Measurements from ENCODE around the gene IDE.
A peak's percentile ranks its signal among the peaks of the same experiment; 100 is the strongest.
"Not testable (repeated sequence)": the region's sequence is repeated elsewhere in the genome, so short reads cannot be mapped to it uniquely, and the experiment has no call there.

Gene IDE

DNA sequence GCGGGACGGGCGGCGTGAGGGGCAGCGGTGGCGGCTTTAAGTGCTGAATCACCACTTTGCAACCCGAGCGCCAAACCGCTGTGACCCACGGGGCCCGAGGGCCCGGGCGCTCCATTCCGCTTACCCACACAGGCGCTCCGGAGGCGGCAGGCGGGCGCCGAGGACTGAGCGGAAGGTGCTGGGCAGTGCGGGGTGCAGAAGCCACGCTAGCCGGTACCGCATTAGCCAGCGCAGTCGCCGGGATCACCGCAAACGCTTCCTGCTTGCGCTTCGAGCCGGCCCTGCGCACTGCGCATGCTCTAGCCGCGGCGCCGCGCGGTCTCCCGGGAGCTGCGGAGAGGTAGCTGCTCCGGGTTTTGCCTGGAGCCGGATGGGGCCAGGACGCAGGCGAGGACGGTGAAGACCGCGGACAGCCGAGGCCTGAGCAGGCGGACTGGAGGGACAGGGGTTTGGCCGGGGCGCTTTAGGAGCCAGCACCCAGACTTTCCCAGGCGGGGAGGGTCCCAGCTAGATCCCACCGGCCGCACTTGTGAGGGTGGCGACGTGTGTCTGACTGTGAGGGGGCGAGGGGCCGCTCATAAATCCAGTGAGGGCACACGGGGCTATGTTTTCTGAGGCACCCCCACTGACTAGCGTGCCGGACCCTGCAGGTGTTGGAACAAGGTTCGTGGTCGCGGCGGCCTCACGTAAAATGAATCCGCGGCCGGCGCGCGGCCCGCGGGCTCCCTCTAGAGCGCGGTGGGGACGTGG is at the start of gene IDE:
Gene IDE (minus strand): TSS at position 296 of the 750 bp plus-strand sequence. CDS start 74 bp downstream, at position 222.
- DNase-seq, result peak; percentile 77

GRCh38 chr10:92619368-92619767 is 45.5 kb upstream of the IDE start:
- no peak for DNase-seq

DNA sequence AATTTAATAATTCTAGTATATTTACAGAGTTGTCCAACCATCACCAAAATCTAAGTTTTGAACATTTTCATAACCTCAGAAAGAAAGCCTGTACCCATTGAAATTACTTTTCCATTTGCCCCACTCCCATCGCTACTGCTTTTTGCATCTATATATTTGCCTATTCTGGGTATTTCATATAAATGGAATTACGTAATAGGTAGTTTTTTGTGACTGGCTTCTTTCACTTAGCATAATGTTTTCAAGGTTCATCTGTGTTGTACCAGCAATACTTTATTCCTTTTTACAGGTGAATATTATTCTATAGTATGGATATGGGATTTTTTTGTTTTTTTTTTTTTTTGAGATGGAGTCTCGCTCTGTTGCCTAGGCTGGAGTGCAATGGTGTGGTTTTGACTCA is 41.6 kb upstream of the IDE start:
- no peak for DNase-seq

DNA sequence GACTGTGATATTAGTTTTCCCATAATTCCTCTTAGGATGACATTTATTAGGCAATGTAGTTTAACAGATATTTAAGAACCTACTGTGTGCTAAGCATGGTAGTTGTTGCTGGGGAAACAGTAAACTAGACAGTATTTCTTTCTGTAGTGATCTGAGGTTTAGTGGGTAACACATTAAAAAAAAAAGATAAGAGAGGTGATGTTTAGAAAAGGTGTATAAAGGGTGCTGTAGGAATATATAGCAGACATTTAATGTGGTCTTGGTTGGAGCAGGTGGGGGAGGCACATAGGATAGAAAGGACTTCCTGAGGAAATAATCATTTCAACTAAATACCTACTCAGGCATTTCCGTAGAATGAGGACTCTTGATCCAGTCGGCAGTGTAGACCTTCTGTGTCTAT is 30.9 kb upstream of the IDE start:
- DNase-seq, result no peak

DNA sequence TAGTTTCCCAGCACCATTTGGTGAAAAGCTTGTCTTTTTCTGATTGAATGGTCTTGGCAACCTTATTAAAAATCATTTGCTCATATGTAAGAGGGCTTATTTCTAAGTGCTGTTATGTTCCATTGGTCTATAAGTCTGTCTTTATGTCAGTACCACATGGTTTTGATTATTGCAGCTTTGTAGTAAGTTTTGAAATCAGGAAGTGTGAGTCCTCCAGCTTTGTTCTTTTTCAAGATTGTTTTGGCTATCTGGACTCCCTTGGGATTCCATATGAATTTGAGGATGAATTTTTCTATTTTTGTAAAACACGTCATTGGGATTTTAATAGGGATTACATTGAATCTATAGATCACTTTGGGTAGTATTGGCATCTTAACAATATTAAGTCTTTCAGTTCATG is 24.4 kb upstream of the IDE start:
- no peak for DNase-seq

- no peak for DNase-seq
Observed at GRCh38 chr10:92595505-92595904, 21.6 kb upstream of the IDE start.

DNA sequence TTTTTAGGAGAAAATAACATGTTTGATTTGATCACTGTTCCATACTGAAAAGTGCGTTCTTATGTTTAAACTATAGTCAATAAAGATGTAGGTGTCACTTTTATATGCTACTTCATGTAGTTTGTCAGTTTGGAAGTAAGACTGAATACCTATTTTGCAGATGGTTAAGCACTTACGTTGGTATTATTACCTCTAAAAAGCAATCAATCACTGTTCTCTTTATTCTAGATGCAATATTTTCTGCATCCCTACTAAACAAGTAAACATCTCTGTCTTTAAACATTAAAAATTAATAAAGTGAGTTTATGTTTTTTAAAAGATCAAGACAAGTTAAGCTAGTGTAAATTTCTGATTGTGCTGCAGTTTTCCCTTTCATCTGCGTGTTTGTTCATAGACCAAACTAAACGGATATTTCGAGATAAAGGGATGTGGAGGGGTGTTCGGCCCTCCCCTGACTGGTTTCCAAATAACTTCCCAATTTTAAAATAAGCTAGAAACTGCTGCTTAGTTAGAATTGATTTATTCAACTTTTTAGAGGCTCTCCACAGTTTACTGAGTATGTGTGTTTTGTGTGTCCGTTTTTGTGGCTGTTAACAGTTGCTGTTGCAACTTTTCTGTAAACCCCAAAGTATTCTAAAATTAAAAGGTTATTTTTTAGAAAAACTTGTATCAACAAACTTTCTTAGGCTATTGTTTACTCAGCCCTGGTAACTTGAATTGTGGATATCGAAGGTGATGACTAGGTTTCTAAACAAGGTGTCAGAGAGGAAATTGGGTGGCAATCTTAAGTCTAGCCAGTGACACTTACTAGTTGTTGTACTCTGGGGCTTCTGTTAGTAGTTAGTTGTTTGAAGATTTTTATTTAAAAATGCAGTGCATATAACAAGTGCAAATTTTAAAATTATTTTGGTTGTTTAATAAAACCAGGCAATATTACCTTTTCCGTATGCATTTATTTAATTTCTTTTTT is 20.0 kb upstream of the IDE start:
- no peak for DNase-seq

GRCh38 chr10:92592761-92593618 is 19.1 kb upstream of the IDE start, which contains the start of gene KIF11:
Gene KIF11 (plus strand): TSS chr10:92593130. CDS start chr10:92593376, 246 bp downstream.
- DNase-seq, result peak; percentile 90

DNA sequence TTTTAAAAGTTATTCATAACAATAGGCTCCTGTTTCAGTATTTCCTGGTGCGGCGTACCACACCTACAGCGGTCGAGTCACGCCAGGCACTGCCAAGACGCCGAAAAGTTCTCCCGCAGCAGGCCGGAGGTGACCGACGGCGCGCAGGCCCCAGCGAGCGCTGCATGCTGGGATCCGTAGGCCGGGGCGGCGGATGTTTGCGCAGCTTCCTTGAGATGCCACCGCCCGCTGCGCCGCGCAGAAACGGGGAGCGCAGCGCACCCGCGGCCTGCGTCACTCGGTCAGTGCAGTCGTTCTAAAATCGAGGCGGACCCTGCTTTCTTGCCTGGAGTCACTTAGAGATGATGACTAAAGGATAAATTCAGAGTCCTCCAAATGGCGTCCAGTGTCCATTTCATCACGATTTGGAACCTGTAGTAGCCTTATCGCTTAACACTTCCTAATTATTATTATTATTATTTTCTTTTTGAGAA is 17.7 kb upstream of the IDE start:
- peak; percentile 70 for DNase-seq

DNA sequence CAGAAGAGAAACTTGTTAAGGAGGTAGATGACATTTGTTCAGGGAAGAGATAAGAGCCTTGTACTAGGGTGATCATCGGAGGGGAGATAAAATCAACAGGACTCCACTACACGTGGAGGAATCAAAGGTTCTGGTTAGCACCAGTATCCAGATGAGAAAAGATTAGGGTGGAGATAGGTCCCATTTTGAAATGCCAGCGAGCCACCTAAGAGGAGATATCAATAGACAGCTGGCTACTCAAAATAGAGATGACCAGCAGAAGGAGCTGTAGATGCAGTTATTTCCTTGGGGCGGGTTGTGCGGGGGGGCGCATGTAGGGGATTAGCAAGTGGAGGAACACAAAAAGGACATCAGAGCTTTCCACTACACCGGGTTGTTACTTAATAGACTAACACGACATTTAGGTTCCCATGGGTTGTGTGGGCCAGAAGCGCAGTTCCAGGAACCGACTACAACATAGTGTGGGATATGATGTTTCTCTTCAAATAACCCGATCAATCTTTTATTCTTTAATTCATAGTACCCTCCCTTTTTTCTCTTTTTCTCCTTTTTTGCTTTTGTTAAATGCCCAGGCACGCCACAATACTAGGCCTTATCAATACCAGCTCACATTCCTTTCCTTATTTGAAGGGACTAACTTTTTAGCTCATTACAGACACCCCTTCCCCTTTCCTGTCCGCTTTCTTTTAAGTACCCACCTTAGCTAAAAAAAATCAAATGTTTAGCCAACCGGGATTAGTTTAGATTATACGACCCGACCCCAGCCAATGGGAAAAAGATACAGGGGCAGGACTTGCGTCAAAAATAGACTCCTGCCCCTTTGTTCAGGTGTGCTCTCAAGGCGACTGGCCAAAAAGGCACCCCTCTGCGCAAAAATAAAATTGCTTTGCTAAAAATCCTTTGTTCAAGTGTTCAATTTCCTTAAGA is 17.0 kb upstream of the IDE start:
- DNase-seq, result no peak

GRCh38 chr10:92582347-92582746 is 8.5 kb upstream of the IDE start:
- not testable (repeated sequence) for DNase-seq

- DNase-seq, result no peak
Observed at GRCh38 chr10:92575961-92576360, 2.1 kb upstream of the IDE start.

DNA sequence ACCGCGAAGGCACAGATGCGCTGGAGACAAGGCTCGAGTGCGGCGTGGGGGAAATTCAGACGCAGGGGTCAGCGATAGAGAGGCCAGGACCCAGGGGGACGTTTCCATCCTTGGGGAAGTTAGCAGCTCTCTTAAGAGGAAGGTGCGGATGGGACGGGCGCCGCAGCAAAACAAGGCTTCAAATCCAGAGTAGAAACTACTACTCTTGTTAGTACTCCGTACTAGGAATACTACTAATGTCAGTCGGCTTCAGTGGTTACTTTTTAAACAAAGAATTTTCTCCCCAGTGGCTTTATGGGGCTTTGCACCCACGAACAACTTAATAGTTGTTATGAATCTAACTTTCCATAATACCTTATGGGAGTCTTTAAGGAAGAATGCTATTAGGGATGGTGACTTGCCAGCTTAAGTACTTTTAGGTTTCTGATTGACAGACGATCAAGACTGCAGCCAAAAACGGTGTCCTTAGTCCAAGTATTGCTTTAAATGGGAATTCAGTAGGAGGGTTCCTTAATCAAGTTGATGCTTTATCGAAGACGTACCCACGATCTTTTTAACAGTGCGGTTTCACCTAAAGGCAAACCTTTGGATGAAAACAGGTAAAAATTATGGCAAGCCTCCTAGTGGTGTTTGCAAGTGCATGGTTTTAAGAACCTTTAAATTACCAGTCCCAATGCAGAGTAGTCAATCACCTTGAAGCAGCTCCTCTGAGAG is 812 bp upstream of the IDE start:
- DNase-seq, result no peak

- DNase-seq, result peak; percentile 12
Observed at GRCh38 chr10:92573091-92573797, 649 bp downstream of the IDE start.

GRCh38 chr10:92572362-92573090 is 1.4 kb downstream of the IDE start:
- DNase-seq, result no peak

- no peak for DNase-seq
Observed at GRCh38 chr10:92571649-92572048, 2.2 kb downstream of the IDE start.

DNA sequence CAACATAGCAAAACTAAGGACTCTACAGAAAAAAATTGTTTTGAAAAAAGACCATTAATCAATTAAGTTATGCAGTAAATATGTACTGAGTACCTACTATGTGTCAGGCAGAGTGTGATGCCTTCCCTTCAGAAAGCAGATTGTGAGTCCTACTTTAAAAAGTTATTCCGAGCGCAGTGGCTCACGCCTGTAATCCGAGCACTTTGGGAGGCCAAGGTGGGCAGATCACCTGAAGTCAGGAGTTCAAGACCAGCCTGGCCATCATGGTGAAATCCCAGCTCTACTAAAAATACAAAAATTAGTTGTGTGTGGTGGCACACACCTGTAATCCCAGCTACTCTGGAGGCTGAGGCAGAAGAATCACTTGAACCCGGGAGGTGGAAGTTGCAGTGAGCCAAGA is 4.2 kb downstream of the IDE start:
- not testable (repeated sequence) for DNase-seq

- DNase-seq, result no peak
Observed at GRCh38 chr10:92569071-92569470, 4.8 kb downstream of the IDE start.

DNA sequence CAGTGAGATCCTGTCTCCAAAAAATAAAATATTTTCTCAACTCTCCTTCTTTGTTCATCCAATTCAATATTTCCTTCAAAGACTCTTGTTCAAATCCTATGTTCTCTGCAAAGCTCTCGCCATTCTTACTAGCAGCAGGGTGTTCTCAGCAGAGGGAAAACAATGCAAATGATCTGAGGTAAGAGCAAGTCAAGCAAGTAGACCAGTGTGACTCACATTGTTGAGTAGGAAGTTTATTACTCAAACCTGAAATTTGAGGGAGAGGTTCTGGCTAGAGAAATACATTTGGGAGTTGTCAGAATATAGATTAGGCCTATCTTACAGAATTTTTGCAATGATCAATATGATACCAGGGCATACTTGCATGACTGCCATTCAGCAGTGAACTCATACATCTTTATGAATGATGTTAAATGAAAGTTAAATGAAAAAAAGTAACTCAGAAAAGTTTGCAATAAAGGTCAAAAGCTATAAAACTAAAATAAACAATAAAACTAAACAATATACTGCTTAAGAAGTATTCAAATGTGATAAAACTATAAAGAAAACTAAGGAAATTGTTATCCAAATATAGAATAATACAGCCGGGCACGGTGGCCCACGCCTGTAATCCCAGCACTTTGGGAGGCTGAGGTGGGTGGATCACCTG is 5.8 kb downstream of the IDE start:
- no peak for DNase-seq
